Measurements from ENCODE around the gene GALNT1. TPM values are rescaled to one million over a fixed set of nuclear protein-coding genes. Genes with fewer than 3 reads are reported as not detected.

The GALNT1 gene
- total RNA-seq = 74.5 TPM
- long read RNA-seq, transcript GALNT1-201 (11 exons, 3,847 nt) = major isoform, 6 of 110 reads
- long read RNA-seq, partial matches to known transcripts = 4 of 110 reads
- long read RNA-seq, other reads (novel, unspliced or antisense) = 100 of 110 reads

DNA sequence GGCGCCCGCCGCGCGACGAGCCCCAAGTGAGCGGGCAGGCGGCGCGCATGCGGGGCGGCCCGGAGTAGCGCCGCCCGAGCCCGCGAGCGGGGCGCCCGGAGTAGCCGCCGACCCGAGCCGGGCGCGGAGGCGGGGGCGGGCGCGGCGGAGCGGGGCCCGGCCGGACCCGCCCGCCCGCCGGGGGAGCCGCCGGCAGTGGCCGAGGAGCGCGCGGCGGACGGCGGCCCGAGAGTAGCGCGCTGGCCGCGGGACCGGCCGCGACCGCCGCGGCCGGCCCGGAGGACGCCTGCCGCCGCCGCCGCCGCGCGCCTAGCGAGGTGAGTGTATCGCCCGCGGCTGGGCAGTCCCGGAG lies at the start of gene GALNT1:
GALNT1 (plus strand) TSS at position 195 of the 352 bp plus-strand sequence. CDS start 72,923 bp downstream, outside the sequence.
- Histone ChIP-seq H3K9me3 (no peaks in the 10 kb centered on the region), H3K27ac (peak within 1 kb of the TSS; percentile 93), H3K4me3 (peak within 1 kb of the TSS; percentile 70), H3K36me3 (no peaks in the 10 kb centered on the region), H3K27me3 (no peaks in the 10 kb centered on the region), H3K4me1 (peaks cover 11% of the 10 kb centered on the region)
- intact Hi-C loops (cut with DNase I) = loop anchor here (10.0 kb wide), 1 partner anchor 177 kb away; no protein-coding TSS in a partner anchor
- ATAC-seq (peak; percentile 74), DNase-seq (no peak)
- TF ChIP-seq, protein P1, sequence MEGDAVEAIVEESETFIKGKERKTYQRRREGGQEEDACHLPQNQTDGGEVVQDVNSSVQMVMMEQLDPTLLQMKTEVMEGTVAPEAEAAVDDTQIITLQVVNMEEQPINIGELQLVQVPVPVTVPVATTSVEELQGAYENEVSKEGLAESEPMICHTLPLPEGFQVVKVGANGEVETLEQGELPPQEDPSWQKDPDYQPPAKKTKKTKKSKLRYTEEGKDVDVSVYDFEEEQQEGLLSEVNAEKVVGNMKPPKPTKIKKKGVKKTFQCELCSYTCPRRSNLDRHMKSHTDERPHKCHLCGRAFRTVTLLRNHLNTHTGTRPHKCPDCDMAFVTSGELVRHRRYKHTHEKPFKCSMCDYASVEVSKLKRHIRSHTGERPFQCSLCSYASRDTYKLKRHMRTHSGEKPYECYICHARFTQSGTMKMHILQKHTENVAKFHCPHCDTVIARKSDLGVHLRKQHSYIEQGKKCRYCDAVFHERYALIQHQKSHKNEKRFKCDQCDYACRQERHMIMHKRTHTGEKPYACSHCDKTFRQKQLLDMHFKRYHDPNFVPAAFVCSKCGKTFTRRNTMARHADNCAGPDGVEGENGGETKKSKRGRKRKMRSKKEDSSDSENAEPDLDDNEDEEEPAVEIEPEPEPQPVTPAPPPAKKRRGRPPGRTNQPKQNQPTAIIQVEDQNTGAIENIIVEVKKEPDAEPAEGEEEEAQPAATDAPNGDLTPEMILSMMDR (IDR thresholded peaks at IDR 0.05) = no peak

DNA sequence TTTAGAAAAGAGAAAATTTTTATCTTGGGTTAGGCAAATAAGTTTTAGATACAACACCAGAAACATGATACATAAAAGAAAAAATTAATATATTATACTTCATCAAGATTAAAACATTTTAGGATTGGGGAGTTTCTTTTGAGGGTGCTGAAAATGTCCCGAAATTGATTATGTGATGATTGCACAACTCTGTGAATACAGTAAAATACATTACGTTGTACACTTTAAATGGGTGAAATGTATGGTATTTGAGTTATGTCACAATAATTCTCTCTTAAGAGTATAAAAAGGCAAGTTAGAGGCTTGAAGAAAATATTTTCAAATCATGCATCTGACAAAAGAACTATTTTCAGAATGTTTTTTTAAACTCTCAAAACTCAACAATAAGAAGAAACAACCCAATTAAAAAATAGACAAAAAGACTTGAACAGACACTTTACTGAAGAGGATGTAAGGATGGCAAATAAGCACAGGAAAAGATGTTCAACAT lies 47.6 kb upstream of the GALNT1 start:
- ATAC-seq = no peak
- TF ChIP-seq, protein P1 (IDR thresholded peaks at IDR 0.05) = no peak
- intact Hi-C loops (cut with DNase I) = no loop called here

DNA sequence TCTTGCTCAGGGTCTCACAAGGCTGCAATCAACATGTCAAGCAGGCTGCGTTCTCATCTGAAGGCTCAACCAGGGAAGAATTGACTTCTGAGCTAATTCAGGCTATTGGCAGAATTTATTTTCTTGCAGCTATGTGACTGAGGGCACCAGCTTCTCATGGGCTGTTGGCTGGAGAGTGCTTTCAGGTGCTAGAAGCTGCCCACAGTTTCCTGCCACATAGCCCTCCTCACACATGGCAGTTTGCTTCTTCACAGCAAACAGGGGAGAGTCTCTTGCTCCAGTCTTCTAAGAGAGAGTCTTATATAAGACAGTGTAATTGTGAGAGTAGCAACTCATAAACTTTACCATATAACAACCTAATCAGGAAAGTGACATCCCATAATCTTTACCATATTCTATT lies 46.2 kb upstream of the GALNT1 start:
- ATAC-seq (no peak), DNase-seq (no peak)
- intact Hi-C loops (cut with DNase I) = no loop called here
- H3K4me1 ChIP-seq = no peaks in the 10 kb centered on the region
- no peaks in the 10 kb centered on the region for H3K36me3 ChIP-seq
- H3K27me3 ChIP-seq = no peaks in the 10 kb centered on the region
- H3K4me3 ChIP-seq = no peak overlapping the region
- TF ChIP-seq, protein P1 (IDR thresholded peaks at IDR 0.05) = no peak
- no peaks in the 10 kb centered on the region for H3K9me3 ChIP-seq
- no peak overlapping the region for H3K27ac ChIP-seq

More for the DNA sequence above, 47.6 kb upstream of the GALNT1 start:
- H3K27me3 ChIP-seq = no peaks in the 10 kb centered on the region
- no peak overlapping the region for H3K27ac ChIP-seq
- no peaks in the 10 kb centered on the region for H3K36me3 ChIP-seq
- no peaks in the 10 kb centered on the region for H3K9me3 ChIP-seq
- no peaks in the 10 kb centered on the region for H3K4me1 ChIP-seq
- no peak for DNase-seq
- H3K4me3 ChIP-seq = no peak overlapping the region

DNA sequence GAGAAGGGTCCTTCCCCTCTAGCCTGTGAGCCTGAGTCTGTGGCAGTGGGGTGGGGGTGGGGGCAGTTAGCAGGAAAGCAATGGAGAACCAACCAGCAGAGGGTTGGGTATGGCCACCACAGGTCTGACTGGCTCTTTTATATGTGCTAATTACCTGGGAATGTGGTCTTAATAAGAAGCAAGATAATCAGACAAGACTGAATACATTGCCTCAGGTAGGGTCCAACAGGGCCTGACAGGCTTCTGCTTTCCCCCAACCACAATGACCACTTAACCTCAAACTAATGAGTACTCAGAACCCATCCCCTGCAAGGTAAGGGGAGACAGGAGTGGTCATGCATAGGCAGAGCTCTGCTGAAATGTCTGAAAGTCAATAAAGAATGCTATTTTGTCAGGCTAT lies 39.2 kb upstream of the GALNT1 start:
- TF ChIP-seq, protein P1 (IDR thresholded peaks at IDR 0.05) = no peak
- no peaks in the 10 kb centered on the region for H3K36me3 ChIP-seq
- H3K4me1 ChIP-seq = no peaks in the 10 kb centered on the region
- H3K9me3 ChIP-seq = no peaks in the 10 kb centered on the region
- no peaks in the 10 kb centered on the region for H3K27me3 ChIP-seq
- H3K4me3 ChIP-seq = no peak overlapping the region
- intact Hi-C loops (cut with DNase I) = no loop called here
- H3K27ac ChIP-seq = no peak overlapping the region
- ATAC-seq = no peak
- no peak for DNase-seq

DNA sequence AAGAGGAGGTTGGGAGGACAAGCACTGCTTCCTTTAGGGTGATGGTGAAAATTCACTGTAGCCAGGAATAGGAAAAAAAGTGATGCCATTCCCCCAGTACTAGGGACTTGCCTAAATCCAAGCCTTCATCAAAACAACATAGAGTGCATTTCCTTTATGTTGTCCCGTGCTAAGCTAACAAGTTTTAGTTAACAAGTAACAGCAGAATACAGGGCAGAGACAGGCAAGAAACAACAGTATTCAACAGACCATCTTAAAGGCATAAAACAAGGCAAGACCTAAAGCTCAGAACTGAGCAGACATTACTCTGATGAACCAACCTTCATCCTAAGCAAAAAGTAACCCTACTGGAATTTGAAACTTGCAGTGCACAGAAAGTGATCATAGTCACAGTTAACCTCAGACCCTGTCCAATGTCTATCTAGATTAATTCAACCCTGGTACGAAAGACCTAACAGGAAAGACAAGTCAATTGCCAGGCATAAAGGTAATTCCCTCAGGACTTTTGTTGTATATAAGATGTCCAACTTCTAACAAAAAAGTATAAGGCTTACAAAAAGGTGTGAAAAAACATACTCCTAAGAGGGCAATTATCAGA lies 34.4 kb upstream of the GALNT1 start:
- Histone ChIP-seq H3K4me3 (no peak overlapping the region), H3K4me1 (no peaks in the 10 kb centered on the region), H3K9me3 (no peaks in the 10 kb centered on the region), H3K27ac (no peak overlapping the region), H3K36me3 (no peaks in the 10 kb centered on the region), H3K27me3 (no peaks in the 10 kb centered on the region)
- TF ChIP-seq, protein P1 (IDR thresholded peaks at IDR 0.05) = no peak
- intact Hi-C loops (cut with DNase I) = no loop called here
- DNase-seq (no peak), ATAC-seq (no peak)
